NCI-H2107 treated with DMSO at 0.1 percent for 48 hours (cell line): Measurements from ENCODE around the gene PCNA.

Experiments used
- DNase-seq: peaks from one replicate; lab custom pipeline; 2025; ENCODE audit not compliant: unreplicated experiment; lab: John Stamatoyannopoulos, UW

The PCNA gene

GRCh38 chr20:5143851-5144250 lies 24.1 kb upstream of the PCNA start:
- DNase-seq = no peak

- no peak for DNase-seq
Observed at GRCh38 chr20:5141615-5142014, 21.9 kb upstream of the PCNA start.

GRCh38 chr20:5140195-5140594 lies 20.4 kb upstream of the PCNA start:
- no peak for DNase-seq

DNA sequence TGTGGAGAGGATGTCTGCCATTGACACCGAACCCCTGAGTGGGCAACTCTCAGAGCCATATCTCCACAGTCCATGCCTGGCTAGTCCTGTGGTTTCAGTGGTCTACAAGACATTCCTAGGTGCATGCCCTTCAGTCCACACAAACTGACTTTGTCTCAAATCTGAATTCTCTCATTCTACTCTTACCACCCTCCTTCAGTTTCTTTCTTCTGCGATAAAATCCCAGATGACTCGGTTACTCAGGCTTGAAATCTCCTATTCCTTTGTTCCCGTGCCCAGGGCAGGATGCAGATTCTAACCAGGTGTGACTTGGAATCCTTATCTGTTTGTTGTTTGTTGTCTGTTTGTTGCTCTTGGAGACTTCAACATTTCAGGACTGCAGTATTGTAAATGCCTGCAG lies 16.3 kb upstream of the PCNA start:
- no peak for DNase-seq

GRCh38 chr20:5135363-5136012 lies 15.7 kb upstream of the PCNA start:
- no peak for DNase-seq

DNA sequence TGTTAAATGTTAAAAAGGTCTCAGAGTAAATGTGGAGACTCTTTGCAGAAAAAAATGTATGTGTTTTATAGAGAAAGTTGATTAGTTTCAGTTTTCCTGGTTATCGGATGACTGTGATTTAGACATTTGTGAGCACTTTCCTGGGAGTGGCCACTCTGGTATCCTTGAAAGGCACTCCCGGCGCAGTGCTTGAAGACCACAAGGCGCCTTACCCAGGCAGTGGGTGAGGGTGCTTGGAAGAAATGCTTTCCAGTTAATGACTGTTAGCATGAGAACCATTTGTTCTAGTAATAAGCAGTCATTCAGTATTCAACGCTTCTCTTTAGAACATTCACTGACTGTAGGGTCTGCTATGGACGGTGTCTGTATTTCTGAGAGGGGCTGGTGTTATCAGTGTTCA lies 14.2 kb upstream of the PCNA start:
- DNase-seq = no peak

- DNase-seq = no peak
Observed at GRCh38 chr20:5131502-5131901, 11.7 kb upstream of the PCNA start.

DNA sequence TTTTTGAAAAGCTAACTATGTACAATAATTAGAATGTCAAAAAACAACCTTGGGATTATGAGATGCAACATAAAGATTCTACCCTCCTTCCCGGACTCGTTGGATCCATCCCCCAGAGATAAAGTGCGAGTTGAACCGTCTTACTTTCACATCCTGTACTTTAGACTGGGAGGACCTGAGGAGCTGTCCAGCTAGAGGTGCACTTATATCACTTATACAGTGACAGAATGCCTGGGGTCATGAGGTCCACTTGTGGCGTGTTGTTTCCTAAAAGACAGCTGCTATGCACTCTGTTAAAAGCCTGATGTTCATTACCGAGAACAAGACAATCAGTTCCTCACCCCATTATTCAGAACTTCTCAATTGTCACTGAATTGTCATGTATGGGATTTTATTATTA lies 9.1 kb upstream of the PCNA start:
- no peak for DNase-seq

- no peak for DNase-seq
Observed at GRCh38 chr20:5127859-5128424, 8.2 kb upstream of the PCNA start.

GRCh38 chr20:5127204-5127858 lies 7.6 kb upstream of the PCNA start:
- peak; percentile 52 for DNase-seq

GRCh38 chr20:5126512-5127203 lies 6.9 kb upstream of the PCNA start, which contains the start of gene CDS2:
Gene CDS2, plus strand, starts transcription at chr20:5127008. Its CDS starts 85 bp downstream, at chr20:5127093.
- DNase-seq = peak; percentile 91

- DNase-seq = no peak
Observed at GRCh38 chr20:5122873-5123260, 3.1 kb upstream of the PCNA start.

DNA sequence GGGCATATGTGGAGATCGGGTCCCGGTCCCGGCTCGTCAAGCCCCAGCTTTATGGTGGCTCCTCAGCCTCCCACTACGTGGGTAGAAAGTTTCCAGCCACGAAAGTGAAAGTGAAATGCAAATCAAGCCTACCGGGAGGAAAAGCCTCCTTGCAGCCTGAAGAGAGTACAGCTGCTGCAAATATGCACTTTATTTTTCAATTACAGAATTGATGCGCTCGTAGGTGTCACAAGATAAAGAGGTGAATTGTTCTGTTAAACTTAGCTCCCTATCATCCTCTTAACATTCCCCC lies 373 bp upstream of the PCNA start:
- DNase-seq = no peak

GRCh38 chr20:5119143-5119434 lies 669 bp downstream of the PCNA start:
- no peak for DNase-seq

DNA sequence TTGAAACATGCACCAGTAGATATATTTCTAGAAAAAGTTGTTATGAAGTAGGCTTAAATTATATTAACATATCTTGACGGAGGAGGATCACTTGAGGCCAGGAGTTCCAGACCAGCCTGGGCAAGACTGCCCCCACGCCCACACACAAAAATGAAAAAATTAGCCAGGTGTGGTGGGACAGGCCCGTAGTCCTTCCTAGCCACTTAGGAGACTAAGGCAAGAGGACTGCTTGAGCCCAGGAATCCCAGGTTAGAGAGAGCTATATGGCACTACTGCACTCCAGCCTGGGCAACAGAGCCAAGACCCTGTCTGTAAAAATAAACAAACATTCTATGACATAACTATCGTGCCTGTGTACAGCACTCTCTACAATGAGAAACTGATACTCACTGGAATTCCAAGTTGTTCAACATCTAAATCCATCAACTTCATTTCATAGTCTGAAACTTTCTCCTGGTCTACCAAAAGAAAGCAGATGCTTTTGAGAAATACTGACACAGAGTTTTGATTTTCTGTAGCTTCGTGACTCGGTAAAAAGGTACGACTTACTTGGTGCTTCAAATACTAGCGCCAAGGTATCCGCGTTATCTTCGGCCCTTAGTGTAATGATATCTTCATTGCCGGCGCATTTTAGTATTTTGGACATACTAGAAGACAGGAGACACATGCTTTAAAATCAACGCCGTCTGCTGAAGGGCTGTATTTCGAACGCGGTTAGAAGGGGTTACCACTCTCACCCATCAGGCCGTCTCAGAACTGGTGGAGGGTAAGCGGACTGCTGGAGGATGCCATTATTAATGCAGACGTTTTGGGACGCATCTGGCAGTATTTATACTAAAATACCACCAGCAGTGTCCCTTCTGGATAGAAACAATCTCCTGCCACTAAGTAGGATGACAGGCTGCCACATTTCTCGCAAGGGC lies 1.3 kb downstream of the PCNA start:
- no peak for DNase-seq

DNA sequence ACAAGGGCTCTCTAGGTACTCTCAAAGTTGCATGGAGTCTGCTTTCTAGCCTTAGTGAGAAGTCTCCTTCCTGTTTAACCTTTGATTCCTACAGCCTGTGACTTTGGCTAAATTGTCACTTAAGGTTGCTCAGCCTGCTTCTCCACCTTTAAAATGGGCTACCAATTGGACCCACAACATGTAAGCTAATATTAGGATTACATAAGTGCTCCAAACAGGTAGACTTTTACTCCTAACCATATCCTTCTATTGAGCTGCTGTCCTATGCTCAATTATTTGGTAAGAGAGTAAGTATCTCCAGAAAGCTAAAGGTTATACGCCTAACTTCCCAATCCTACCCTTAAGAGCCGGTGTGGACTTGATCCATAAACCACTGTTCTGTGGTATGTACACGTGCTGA lies 2.9 kb downstream of the PCNA start:
- no peak for DNase-seq

DNA sequence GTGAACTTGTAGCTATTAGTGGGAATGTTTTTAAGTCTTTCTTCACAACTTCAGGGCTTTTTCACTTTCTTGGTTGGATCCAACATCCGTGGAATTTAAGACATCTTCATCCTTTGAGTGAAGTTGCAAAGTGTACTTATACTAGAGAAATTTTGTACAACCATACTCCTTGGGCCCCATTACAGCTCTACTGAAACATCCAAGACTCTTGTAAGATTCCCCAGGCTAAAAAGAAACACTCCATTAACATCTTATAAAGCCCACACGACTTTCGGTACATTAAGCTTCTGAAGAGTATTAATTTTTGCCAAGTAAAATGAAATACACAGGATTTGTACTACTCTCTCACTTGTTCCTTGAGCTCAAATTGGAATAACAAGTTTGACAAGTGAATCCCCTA lies 5.4 kb downstream of the PCNA start:
- no peak for DNase-seq

DNA sequence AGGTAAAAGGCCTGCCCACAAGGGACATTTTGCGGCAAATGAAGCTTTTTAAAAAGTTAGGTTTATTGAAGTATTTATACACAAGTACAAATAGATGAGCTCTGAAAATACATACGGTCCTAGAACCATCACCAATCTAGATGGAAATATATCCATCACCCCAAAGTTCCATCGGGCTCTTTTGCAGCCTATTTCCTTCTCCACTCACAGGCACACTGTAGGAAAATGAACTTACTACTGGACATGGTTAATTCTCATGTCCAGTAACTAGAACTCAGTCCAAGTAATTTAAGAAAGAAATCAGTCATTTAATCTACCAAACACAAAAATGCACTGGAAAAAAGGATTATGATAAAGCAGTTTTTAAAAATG lies 6.2 kb downstream of the PCNA start:
- DNase-seq = no peak

DNA sequence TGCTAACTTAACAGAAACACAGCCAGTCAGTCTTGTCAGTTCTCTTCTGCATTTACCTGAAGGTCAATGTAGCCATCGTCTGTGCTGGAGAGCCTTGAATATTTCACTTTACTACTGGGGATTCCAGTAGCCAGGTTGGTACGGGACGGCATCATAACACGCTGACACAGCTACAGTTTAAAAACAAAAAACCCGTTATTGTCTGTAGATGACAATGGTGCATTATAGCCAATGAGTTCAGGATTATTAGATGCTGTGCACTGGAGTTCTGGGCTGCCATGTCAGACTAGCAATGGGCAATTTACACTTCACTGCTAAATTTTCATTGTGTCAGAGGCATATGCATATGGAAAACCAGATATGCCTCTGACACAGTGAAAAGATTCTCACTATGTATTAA lies 10.5 kb downstream of the PCNA start:
- no peak for DNase-seq

DNA sequence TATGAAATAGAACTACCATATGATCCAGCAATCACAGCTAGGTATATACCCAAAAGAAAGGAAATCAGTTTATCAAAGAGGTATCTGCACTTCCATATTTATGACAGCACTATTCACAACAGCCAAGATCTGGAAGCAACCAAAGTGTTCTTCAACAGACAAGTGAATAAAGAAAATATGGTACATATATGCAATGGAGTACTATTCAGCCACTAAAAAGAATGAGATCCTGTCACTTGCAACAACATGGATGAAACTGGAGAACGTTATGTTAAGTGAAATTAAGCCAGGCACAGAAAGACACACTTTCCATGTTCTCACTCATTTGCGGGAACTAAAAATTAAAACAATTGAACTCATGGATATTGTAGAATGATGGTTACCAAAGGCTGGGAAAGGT lies 15.3 kb downstream of the PCNA start:
- no peak for DNase-seq

DNA sequence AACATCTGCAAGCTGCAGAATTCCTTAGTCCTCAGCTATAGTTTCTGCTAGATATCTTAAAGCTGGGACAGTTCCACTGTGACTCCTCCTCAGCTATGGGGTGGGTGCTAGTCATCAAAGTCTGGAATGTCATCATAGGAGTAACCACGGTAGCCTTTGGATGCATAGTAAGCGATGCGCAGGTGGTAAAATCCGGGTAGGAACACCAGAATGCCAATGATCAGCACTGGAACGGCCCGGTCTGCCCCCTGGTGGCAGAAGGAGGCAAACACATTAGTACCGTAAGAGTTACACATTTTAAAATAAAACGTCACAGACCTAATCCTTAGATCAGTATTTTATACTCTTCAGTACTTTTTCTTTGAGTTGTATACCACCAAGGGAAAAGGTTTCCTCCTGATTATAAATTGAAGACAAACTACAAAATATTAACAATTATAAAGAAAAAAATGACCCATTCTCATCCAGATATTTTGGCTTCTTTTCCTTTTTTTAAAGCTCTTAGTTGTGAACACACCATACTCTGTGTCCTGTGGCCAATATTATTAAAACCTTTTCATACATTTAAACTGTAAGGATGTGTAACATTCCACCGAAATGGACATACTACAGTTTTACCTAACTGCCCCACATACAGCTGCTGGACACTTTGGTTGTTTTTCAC lies 18.9 kb downstream of the PCNA start:
- DNase-seq = peak; percentile 9
